ENCODE results near the gene FBXL19. TPM values are rescaled to one million over a fixed set of nuclear protein-coding genes. Genes with fewer than 3 reads are reported as not detected.

The FBXL19 gene
- polyA plus RNA-seq, 3 donors = 18.0 to 34.4 (median 32.4) TPM

- DNase-seq (ENCODE audit: extremely low read depth in 1 of 11, low read depth in 9 of 11, low spot score in 4 of 11) = no peak
Measured at GRCh38 chr16:30992931-30993816, 69.8 kb downstream of the FBXL19 start.

GRCh38 chr16:30995927-30996323, 72.6 kb downstream of the FBXL19 start:
- no peak for DNase-seq (ENCODE audit: extremely low read depth in 1 of 11, low read depth in 9 of 11, low spot score in 4 of 11)

GRCh38 chr16:30996324-30996984, 73.1 kb downstream of the FBXL19 start:
- DNase-seq (ENCODE audit: extremely low read depth in 1 of 11, low read depth in 9 of 11, low spot score in 4 of 11) = no peak

- DNase-seq (ENCODE audit: extremely low read depth in 1 of 11, low read depth in 9 of 11, low spot score in 4 of 11) = no peak
Measured at GRCh38 chr16:30996985-30997724, 73.8 kb downstream of the FBXL19 start.

- DNase-seq (ENCODE audit: extremely low read depth in 1 of 11, low read depth in 9 of 11, low spot score in 4 of 11) = no peak
Measured at GRCh38 chr16:30997725-30998711, 74.6 kb downstream of the FBXL19 start.

Other genes starting within 250 kb of the FBXL19 start
- 10 to 100 TPM; 29.6 to 44.3 (median 39.2) TPM for gene SRCAP, start 224.4 kb upstream of the FBXL19 start, polyA plus RNA-seq (ENCODE audit: insufficient read length in 3 of 3)
- 10 to 100 TPM; 29.8 to 39.2 (median 30.1) TPM for gene PHKG2, start 175.1 kb upstream of the FBXL19 start, polyA plus RNA-seq (ENCODE audit: insufficient read length in 3 of 3)
- 10 to 100 TPM in 2 of 3 donors, 1 to 10 TPM in 1; 8.4 to 13.1 (median 12.8) TPM for gene CFAP119, start 161.5 kb upstream of the FBXL19 start, polyA plus RNA-seq (ENCODE audit: insufficient read length in 3 of 3)
- 100 to 1,000 TPM; 119 to 124 (median 120) TPM for gene RNF40, start 161.2 kb upstream of the FBXL19 start, polyA plus RNA-seq (ENCODE audit: insufficient read length in 3 of 3)
- 10 to 100 TPM; 25.6 to 31.6 (median 28.3) TPM for gene ZNF629, start 136.4 kb upstream of the FBXL19 start, polyA plus RNA-seq (ENCODE audit: insufficient read length in 3 of 3)
- 10 to 100 TPM; 32.6 to 49.7 (median 41.6) TPM for gene BCL7C, start 29.5 kb upstream of the FBXL19 start, polyA plus RNA-seq (ENCODE audit: insufficient read length in 3 of 3)
- 1 to 10 TPM; 6.5 to 8.3 (median 7.8) TPM for gene CTF1, start 27.0 kb upstream of the FBXL19 start, polyA plus RNA-seq (ENCODE audit: insufficient read length in 3 of 3)
- 10 to 100 TPM; 17.7 to 19.8 (median 19.1) TPM for gene ORAI3, start 25.5 kb downstream of the FBXL19 start, polyA plus RNA-seq (ENCODE audit: insufficient read length in 3 of 3)
- 10 to 100 TPM; 17.3 to 19.7 (median 18.7) TPM for gene SETD1A, start 34.2 kb downstream of the FBXL19 start, polyA plus RNA-seq (ENCODE audit: insufficient read length in 3 of 3)
- gene HSD3B7, start 61.6 kb downstream of the FBXL19 start, polyA plus RNA-seq (ENCODE audit: insufficient read length in 3 of 3) = 10 to 100 TPM in 1 of 3 donors, 1 to 10 TPM in 2; 7.2 to 10.7 (median 7.7) TPM
- 1 to 10 TPM; 1.2 to 2.7 (median 1.6) TPM for gene STX1B, start 87.1 kb downstream of the FBXL19 start, polyA plus RNA-seq (ENCODE audit: insufficient read length in 3 of 3)
- 10 to 100 TPM; 32.8 to 46.2 (median 39.5) TPM for gene STX4, start 110.0 kb downstream of the FBXL19 start, polyA plus RNA-seq (ENCODE audit: insufficient read length in 3 of 3)
- 1 to 10 TPM; 3.6 to 6.9 (median 5.4) TPM for gene ZNF668, start 150.7 kb downstream of the FBXL19 start, polyA plus RNA-seq (ENCODE audit: insufficient read length in 3 of 3)
- 10 to 100 TPM; 10.5 to 14.7 (median 14.0) TPM for gene ZNF646, start 150.8 kb downstream of the FBXL19 start, polyA plus RNA-seq (ENCODE audit: insufficient read length in 3 of 3)
- 1 to 10 TPM in 2 of 3 donors, under 1 TPM in 1; 0.89 to 1.8 (median 1.2) TPM for gene PRSS53, start 165.4 kb downstream of the FBXL19 start, polyA plus RNA-seq (ENCODE audit: insufficient read length in 3 of 3)
- gene VKORC1, start 171.2 kb downstream of the FBXL19 start, polyA plus RNA-seq (ENCODE audit: insufficient read length in 3 of 3) = 10 to 100 TPM; 63.3 to 80.3 (median 73.5) TPM
- 10 to 100 TPM; 29.5 to 44.1 (median 42.6) TPM for gene BCKDK, start 184.8 kb downstream of the FBXL19 start, polyA plus RNA-seq (ENCODE audit: insufficient read length in 3 of 3)
- gene KAT8, start 194.1 kb downstream of the FBXL19 start, polyA plus RNA-seq (ENCODE audit: insufficient read length in 3 of 3) = 10 to 100 TPM; 65.5 to 82.0 (median 69.7) TPM
- gene PRSS8, start 212.2 kb downstream of the FBXL19 start, polyA plus RNA-seq (ENCODE audit: insufficient read length in 3 of 3) = 10 to 100 TPM; 52.9 to 88.8 (median 62.3) TPM
- 1 to 10 TPM in 2 of 3 donors, under 1 TPM in 1; 0.78 to 1.6 (median 1.6) TPM for gene PRSS36, start 226.5 kb downstream of the FBXL19 start, polyA plus RNA-seq (ENCODE audit: insufficient read length in 3 of 3)

All from renal cortex interstitium (tissue), 11 donors.